Hepatocyte (in vitro differentiated cells): ENCODE results near the gene ARHGEF37. TPM values are rescaled to one million over a fixed set of nuclear protein-coding genes. Genes with fewer than 3 reads are reported as not detected.

ENCODE experiments used
- DNase-seq: peaks from one replicate; pipeline ENCODE4 v3.0.0-alpha.2; 2016; ENCODE audit warnings: low spot score
- H2AFZ ChIP-seq: fragments of 200-600 bp; sonication (generic); 2 replicates; pipeline ENCODE4 v1.6.0; 2016; ENCODE audit warnings: antibody characterized with exemption, mild to moderate bottlenecking
- H3K27ac ChIP-seq: fragments of 200-600 bp; sonication (generic); 2 replicates; pipeline ENCODE4 v1.5.1; 2016; ENCODE audit warnings: mild to moderate bottlenecking
- H3K27me3 ChIP-seq: fragments of 200-600 bp; sonication (generic); 2 replicates; pipeline ENCODE4 v1.6.1; 2016
- H3K36me3 ChIP-seq: fragments of 200-600 bp; sonication (generic); replicated peaks from 2 replicates; pipeline ENCODE4 v1.5.1; 2016; ENCODE audit warnings: low read depth; ENCODE audit not compliant: insufficient read depth
- H3K4me1 ChIP-seq: fragments of 200-600 bp; sonication (generic); 2 replicates; pipeline ENCODE4 v1.5.1; 2016; ENCODE audit warnings: mild to moderate bottlenecking, moderate library complexity; ENCODE audit not compliant: insufficient read depth
- H3K4me2 ChIP-seq: fragments of 200-600 bp; sonication (generic); 2 replicates; pipeline ENCODE4 v1.6.0; 2016
- H3K4me3 ChIP-seq: fragments of 200-600 bp; sonication (generic); 2 replicates; pipeline ENCODE4 v1.5.1; 2016; ENCODE audit warnings: mild to moderate bottlenecking
- H3K79me2 ChIP-seq: fragments of 200-600 bp; sonication (generic); 2 replicates; pipeline ENCODE4 v1.6.0; 2017; ENCODE audit warnings: mild to moderate bottlenecking
- H3K9me2 ChIP-seq: fragments of 200-600 bp; sonication (generic); replicated peaks from 2 replicates; pipeline ENCODE4 v1.6.0; 2017; ENCODE audit warnings: mild to moderate bottlenecking; ENCODE audit not compliant: insufficient read depth
- H3K9me3 ChIP-seq: fragments of 200-600 bp; sonication (generic); 2 replicates; pipeline ENCODE4 v1.5.1; 2016; ENCODE audit warnings: low read depth, mild to moderate bottlenecking
- H4K20me1 ChIP-seq: fragments of 200-600 bp; sonication (generic); 2 replicates; pipeline ENCODE4 v1.6.0; 2016; ENCODE audit warnings: mild to moderate bottlenecking; ENCODE audit not compliant: insufficient read depth, poor library complexity, severe bottlenecking
- CTCF ChIP-seq: fragments of 200-600 bp; sonication (generic); IDR thresholded peaks from 2 replicates; pipeline ENCODE4 v1.5.1; 2016; ENCODE audit warnings: antibody characterized with exemption, mild to moderate bottlenecking; ENCODE audit not compliant: poor library complexity
- EZH2 ChIP-seq: fragments of 200-600 bp; sonication (generic); IDR thresholded peaks from 2 replicates; pipeline ENCODE4 v1.6.1; 2016; ENCODE audit warnings: antibody characterized with exemption, mild to moderate bottlenecking, borderline replicate concordance
- EZH2phosphoT487 ChIP-seq: fragments of 200-600 bp; sonication (generic); IDR thresholded peaks from one replicate; pipeline ENCODE4 v1.6.1; 2018; ENCODE audit warnings: antibody characterized with exemption, mild to moderate bottlenecking, low read depth, moderate library complexity; ENCODE audit not compliant: unreplicated experiment, severe bottlenecking
- WGBS: methylation state at CpG from one replicate; pipeline ENCODE4 v1.1.6; 2016; ENCODE audit warnings: low lambda C conversion rate; ENCODE audit errors: missing lambda C conversion rate; 5-methylcytosine and 5-hydroxymethylcytosine counted together
- polyA plus RNA-seq: library from polyadenylated mRNA; unstranded; fragments of >200 nt; fragmentation: Nextera tagmentation; extraction: Ambion mirVana; gene quantifications from 2 replicates; pipeline ENCODE4 v1.2.1, GENCODE V29; 2016
- total RNA-seq: library from RNA; depleted of rRNA; stranded (reverse); fragments of >200 nt; gene quantifications from 2 replicates; pipeline ENCODE4 v1.2.3, GENCODE V29; 2014

ARHGEF37 gene
- total and polyA plus RNA-seq, 2 experiments from 2014 or later = 2.3 to 2.9 TPM

- Histone ChIP-seq H3K4me3 (no peak overlapping the region), H4K20me1 (no peaks in the 10 kb centered on the region), H3K27me3 (no peaks in the 10 kb centered on the region), H3K4me2 (no peak overlapping the region), H3K4me1 (peaks cover 7% of the 10 kb centered on the region), H3K9me2 (no peaks in the 10 kb centered on the region), H2AFZ (no peak overlapping the region), H3K27ac (no peak overlapping the region), H3K79me2 (no peaks in the 10 kb centered on the region), H3K36me3 (no peaks in the 10 kb centered on the region), H3K9me3 (no peaks in the 10 kb centered on the region)
- DNase-seq = no peak
- WGBS = 97% methylated on average over 2 of the region's 2 CpGs
- TF ChIP-seq EZH2 (no peak), EZH2phosphoT487 (no peak), CTCF (no peak)
These were observed 99.5 kb downstream of the ARHGEF37 start for GRCh38 chr5:149680810-149681221.

GRCh38 chr5:149681252-149681651, 100.0 kb downstream of the ARHGEF37 start:
- DNase-seq = no peak
- Histone ChIP-seq H3K4me2 (no peak overlapping the region), H3K4me3 (no peak overlapping the region), H3K27me3 (no peaks in the 10 kb centered on the region), H3K9me2 (no peaks in the 10 kb centered on the region), H3K79me2 (no peaks in the 10 kb centered on the region), H3K9me3 (no peaks in the 10 kb centered on the region), H3K36me3 (no peaks in the 10 kb centered on the region), H3K27ac (no peak overlapping the region), H4K20me1 (no peaks in the 10 kb centered on the region), H2AFZ (no peak overlapping the region), H3K4me1 (peaks cover 7% of the 10 kb centered on the region)
- WGBS = 98% methylated on average over 5 of the region's 5 CpGs
- TF ChIP-seq CTCF (no peak), EZH2 (no peak), EZH2phosphoT487 (no peak)

- Histone ChIP-seq H3K27ac (no peak overlapping the region), H3K4me3 (no peak overlapping the region), H2AFZ (no peak overlapping the region), H4K20me1 (no peaks in the 10 kb centered on the region), H3K4me2 (no peak overlapping the region), H3K27me3 (no peaks in the 10 kb centered on the region), H3K36me3 (no peaks in the 10 kb centered on the region), H3K79me2 (no peaks in the 10 kb centered on the region), H3K4me1 (peaks cover 7% of the 10 kb centered on the region), H3K9me3 (no peaks in the 10 kb centered on the region), H3K9me2 (no peaks in the 10 kb centered on the region)
- TF ChIP-seq EZH2phosphoT487 (no peak), EZH2 (no peak), CTCF (no peak)
- 91% methylated on average over 2 of the region's 2 CpGs for WGBS
- no peak for DNase-seq
These were observed 100.6 kb downstream of the ARHGEF37 start for GRCh38 chr5:149681922-149682321.

DNA sequence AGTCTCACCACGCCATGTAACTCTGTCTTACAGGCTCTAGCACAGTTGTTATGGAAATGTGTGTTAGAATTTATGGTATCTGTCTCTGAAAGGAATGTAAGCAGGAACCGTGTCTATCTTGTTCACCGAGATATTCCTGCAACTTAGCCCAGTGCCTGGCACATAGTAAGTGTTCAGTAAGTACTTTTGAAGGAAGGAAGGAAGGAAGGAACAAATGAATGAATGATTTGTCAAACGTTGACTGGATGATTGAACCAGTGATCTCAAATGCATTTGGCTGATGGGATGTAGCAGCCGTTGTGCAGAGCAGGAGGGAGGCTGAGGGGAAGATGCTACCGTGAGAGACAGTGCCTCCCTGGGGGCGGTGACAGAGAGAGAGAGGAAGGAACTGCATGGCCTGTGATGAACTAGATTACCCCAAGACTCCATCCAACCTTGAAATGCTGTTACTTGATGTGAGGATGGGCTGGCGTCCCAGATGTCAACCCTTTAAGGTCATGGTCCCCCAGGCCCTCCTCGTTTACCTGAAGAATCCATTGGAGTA, 101.3 kb downstream of the ARHGEF37 start:
- Histone ChIP-seq H2AFZ (no peak overlapping the region), H3K27ac (no peak overlapping the region), H3K9me3 (no peaks in the 10 kb centered on the region), H3K27me3 (no peaks in the 10 kb centered on the region), H3K79me2 (no peaks in the 10 kb centered on the region), H3K4me1 (peaks cover 7% of the 10 kb centered on the region), H3K4me3 (no peak overlapping the region), H3K36me3 (no peaks in the 10 kb centered on the region), H4K20me1 (no peaks in the 10 kb centered on the region), H3K9me2 (no peaks in the 10 kb centered on the region), H3K4me2 (no peak overlapping the region)
- 79% methylated on average over 9 of the region's 9 CpGs for WGBS
- no peak for DNase-seq
- TF ChIP-seq EZH2phosphoT487 (no peak), EZH2 (no peak), CTCF (no peak)
